HG03469 (cell line): ENCODE results near the gene NSG1.

ENCODE experiments used
- ATAC-seq: cut with Tn5 transposase; IDR thresholded peaks from one replicate; pipeline ENCODE4 v1.9.1; 2021; ENCODE audit warnings: mild to moderate bottlenecking, moderate library complexity, moderate number of reproducible peaks; ENCODE audit not compliant: unreplicated experiment

The NSG1 gene

DNA sequence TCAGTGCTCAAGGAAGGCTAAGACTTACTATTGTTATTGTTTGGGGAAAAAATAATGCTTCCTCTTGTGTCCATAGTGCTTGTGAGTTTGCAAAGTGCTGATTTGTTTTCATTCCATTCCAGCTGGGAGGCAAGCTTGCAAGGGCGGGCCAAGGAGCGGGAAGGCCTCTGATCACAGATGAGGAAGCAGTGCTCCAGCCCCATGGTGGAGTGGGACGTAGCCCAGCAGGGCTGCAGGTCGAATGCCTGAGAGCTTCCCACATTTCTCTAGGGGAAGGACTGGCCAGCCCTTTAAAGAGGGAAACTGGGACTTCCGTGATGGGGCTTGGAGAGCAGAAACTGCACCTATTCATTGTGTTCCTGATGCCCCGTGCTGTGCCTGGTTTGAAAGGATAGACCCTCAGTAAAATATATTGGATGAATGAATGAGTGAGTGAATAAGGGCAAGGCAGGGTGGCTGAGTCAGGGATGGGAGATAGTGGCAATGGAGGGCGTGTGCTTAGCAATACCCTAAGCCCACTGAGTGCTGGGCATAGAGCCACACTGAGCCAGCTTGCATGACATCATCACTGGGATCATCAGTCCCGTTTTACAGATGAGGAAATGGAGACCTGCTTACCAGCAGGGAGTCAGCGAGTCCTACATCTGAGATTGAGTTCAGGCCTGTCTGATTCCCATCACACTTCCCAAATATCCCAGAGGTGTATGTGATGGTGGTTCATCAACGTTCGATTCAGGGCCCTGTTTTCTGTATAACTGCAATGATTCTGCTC lies 17.9 kb upstream of the NSG1 start:
- no peak for ATAC-seq

DNA sequence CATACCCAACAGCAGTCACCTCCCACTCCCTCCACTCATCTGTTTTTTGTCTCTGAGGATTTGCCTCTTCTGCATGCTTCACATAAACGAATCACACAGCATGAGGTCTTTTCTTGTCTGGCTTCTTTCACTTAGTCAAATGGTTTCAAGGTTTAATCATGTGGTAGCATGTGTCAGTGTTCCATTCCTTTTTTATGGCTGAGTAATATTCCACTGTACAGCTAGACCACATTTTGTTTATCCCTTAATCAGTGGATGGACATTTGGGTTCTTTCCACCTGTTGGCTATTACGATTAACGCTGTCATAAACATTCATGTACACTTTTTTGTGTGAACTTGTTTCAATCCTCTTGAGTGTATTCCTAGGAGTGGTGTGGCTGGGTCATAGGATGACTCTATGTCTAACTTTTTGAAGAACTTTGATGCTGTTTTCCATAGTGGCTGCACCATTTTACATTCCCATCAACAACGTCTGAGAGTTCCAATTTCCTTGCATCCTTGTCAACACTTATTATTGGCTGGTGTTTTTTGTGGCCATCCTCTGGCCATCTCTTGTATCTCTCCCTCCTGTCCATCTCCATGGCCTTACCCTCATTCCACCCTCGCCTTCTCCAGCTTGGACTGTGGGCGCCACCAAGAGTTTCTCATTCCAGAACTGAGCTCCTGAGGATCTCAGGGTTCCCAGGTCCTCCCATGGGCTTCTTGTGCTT lies 12.4 kb upstream of the NSG1 start:
- ATAC-seq, result no peak

DNA sequence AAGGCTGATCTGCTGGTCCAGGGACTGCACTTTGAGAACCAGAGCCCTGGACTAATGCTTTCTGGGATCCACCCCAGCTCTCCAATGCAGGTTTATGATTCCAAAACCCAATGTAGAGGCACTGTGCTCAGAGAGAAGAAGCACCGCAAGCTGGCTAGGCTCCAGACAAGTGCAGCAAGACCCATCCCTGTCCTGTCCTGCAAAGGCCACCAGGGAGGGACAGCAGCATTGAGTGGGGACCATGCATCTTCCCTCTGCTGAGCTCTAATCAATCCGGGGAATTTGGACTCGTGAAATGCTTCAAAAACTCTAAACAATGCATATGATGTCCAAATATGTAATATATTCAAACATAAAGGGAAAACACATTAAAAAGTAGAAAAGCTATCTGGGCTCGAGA lies 10.8 kb upstream of the NSG1 start:
- no peak for ATAC-seq

DNA sequence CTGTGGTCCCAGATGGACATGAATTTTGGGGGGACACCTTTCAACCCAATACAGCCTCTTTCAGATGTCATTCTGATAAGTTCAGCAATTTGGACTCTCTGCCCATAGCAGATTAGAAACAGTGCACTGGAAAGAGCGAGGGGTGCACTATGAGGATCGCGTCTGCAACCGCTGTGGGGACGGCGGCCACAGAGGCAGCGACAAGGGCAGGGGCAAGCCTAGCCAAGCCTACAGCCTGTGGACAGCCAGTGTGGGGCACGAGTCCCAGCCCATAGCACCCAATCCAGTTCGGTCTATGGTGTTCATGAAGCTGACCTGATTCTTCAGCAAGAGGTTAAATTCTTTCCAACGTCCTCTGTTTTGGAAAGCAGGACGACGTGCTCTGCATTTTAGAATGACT lies 9.7 kb upstream of the NSG1 start:
- no peak for ATAC-seq

DNA sequence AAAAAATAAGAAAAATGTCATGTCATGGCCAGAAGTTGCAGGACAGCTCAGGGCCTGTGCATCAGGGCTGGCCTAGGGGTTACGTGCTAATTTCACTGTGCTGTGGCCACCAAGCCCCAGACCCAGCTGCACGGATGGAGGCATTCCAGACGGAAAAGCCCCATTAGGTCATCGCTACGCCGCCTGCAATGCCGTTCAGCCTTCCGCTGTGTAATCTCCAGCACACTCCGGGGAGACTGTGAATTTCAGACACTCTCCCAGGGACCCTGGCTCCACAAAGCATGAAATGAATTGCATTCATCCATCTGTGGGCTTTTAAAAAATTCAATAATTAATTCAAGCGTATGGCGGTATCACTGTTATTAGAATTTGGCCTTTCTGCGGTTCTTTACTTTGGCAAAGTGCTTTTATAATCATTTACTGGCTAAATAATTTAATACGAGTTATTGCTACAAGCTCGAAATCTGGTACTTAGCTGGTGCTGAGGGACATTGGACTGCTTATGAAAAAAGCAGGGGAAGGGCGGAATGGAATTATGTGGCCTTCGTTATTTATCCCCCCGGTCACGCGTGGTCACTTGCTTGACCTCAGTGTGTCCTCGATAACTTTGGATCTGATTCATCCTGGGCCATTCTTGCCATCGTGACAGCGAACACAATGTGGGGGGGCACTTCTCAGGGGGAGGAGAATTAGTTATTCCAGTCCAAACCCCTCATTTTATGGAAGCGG lies 9.0 kb upstream of the NSG1 start:
- ATAC-seq, result no peak

DNA sequence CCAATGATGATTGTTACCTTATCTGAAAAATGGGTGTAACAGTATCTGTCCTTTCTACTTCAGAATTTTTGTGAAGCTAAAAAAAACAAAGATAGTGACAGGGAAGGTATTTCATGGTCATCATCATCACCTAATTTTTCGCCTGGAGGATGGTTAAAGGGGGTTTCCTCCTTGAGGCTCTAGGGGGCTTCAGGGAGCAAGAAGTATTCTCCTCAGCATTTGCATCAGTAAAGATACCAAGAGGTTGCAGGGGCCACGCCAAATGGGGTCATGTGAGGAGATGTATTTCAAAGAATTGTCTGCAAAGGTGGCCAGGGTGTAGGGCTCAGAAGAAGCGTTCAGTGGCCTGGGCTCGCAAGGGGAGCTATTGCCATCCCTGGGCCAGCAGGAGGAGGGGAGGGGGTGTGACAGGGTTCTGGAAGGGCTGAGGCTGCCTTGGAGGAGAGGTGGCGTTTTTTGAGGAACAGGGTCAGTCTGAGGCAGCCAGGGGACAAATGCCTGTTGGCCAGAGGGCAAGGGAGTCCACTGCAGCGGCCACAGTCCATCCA lies 7.3 kb upstream of the NSG1 start:
- ATAC-seq, result no peak

DNA sequence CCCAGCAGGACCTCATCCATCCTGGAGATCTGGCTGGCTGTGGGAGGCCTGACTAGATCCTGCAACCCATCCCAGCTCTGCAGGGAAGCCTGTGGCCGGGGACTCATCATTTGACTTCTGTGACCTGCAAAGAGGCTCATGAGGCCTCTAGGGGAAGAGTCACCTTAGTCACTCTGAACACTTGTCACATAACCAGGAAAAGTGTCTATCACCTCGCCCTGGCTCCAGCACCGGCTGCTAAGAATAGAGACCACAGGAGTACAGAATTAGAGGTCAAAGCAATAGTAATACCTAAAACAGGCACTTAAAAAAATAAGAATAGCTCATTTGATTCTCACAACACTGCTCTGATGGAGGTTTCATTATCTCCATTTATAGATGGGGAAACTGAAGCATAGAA lies 3.8 kb upstream of the NSG1 start:
- no peak for ATAC-seq

DNA sequence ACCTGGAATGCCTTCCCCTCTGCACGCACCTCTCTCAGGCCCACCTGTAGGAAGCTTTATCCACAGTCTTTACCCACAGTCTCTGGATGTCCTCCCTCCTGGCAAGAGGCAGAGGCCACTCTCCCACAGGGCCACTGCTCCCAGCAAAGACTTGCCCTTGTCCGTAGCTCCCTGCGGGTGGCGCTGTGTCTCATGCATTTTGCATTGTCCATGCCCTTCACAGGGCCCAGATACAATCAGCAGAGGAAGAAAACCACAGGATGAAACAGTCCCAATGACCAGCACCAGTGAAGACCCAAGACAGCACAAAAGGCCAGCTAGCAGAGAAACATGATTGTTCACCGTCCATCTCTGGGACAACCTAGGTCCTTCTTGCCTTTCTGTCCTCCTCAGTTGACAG lies 2.1 kb upstream of the NSG1 start:
- ATAC-seq, result no peak

DNA sequence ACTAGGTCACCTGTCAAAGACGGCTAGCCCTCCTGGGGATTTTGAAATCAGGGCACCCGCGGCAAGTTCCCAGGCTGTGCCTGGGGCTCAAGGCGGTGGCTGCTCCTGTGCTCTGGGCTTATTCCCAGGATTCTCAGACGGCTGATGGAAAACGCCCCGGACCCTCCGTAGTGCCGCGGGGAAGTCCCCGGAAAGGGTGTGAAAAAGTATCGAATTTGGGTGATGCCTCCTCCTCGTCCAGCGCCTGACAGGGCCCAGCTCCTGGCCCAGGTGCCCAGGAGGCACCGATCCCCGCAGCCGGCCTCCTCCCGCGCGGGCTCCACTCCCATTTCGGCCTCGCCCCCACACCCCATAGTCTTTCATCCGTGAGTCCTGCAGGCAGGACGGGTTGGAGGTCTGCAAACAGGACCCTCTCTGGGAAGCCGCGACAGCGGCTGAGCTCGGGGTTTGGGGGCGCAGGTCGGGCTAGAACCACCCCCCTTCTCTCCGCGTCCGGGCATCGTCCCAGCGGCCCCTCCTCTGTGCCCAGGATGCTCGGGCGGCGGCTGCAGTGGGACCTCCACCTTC lies 1.1 kb upstream of the NSG1 start:
- no peak for ATAC-seq

DNA sequence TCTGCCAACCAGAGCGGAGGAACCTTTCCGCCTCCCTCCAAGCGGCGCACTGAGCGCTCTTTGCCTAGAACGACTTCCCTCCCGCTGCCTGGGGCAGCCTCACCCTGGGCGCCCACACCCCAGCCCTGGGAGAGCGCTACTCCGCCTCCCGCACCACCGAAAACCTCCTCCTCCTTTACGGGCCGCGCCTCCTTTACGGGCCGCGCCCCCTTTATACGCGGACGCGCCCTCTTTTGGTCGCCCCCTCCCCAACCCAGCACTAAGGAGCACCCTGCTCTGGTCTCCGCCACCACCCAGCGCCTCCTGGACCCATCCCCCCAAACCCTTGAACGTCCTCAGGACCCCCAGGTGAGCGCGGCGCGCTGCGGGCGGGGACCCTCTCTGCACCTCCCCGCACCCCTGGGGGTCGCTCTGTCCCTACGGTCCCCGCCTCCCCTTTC lies 586 bp upstream of the NSG1 start:
- no peak for ATAC-seq

DNA sequence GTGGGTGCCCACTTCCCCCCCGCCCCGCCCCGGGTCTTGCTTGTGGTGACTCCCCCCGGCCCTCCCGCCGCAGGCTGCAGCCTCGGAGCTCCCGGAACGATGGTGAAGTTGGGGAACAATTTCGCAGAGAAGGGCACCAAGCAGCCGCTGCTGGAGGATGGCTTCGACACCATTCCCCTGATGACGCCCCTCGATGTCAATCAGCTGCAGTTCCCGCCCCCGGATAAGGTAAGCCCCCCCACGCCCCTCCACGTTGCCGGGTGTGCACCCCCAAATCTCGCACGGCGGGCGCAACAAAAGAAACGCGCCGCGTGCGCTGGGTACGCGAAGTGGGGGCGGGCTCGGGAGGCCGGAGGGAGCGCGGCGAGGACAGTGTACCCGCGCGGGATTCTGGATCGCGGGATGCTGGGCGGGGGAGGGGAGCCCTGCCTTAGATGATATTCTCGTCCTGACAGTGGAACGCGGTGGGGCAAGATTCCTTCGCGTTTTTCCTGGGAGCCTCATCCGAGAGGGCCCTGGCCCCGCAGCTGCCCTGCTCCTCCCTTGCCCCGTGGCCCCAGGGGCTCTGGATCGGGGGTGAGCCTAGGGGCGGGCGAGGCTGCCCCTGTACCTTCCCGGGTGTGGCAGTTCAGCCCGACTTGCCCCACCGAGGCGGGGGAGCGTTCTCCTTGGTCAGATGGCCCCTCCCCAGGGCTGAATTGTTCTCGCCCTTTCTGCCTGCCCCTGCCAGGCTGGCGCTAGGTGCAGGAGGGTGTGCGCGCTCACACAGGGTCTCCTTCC lies 819 bp downstream of the NSG1 start:
- ATAC-seq, result no peak

DNA sequence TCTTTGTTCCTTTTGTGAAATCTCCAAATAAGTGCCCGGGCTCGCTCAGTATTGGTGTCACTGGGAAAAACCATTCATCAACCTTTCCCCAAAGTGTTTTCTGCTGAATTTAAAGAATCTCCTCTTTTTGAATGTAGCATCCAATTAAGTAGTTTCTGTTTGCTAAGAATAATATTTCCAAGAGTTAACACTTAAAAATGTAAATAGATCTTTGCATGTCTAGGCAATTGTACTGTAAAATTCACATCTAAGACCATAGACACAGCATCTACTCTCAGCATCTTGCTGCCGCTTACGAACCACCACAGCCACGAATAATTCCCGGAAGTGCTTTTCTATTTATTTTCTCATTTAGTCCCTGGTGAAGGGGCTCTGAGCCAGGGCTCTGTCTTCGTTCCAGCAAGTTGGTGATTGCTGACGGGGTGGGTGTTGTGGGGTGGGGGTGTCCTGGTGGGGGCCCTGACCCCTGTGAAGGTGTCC lies 1.4 kb downstream of the NSG1 start:
- ATAC-seq, result no peak

DNA sequence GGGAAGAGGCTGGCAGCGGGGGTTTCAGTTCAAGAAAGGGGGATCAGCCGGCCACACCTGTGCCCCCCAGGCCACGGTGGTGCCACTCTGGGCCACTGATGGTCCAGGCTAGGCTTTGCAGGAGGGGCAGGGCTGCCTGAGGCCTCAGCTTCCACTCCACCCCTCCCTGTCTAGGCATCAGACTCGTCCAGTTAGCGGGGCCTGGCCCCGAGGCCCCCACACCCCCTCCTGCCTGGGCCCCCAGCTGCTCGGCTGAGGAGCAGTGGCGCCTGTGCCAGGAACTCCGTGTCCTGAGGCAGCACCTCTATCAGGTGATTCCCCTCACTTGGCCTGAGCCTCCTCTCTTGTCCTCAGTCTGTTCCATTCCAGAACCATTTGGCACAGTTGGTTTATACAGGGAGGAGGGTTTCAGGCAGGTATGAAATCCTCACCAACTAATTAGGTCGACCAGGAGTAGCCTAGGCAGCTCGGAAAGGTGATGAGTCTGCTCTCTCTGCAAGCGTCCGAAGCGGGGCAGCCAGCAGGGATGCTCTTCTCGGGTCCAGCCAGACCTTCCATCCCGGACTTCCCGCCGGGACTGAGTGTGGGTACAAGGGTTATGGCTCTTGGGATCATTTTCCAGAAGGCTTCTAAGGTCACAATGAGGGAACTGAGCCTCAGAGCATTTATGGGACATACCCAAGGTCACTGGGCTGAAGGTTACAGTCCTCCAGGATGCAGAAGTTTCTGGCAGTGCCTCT lies 2.1 kb downstream of the NSG1 start:
- ATAC-seq, result no peak

DNA sequence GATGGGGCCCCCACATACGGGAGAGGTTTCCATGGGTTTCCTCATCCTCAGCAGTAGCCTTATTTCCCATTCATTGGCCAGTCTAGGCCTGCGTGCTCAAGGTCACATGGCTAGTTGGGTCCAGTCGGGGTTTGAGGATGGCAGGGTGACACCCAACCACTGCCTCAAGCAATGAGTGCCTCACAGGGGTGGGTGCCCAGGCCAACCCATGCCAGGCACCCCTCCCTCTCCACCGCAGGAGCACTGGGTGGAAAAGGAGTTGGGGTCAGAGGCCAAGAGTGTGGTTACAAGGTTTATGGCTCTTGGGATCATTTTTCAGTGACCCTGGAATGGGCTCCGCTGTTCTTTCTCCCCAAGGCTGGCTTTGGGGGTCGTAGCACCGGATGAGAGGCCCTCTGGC lies 3.1 kb downstream of the NSG1 start:
- no peak for ATAC-seq

DNA sequence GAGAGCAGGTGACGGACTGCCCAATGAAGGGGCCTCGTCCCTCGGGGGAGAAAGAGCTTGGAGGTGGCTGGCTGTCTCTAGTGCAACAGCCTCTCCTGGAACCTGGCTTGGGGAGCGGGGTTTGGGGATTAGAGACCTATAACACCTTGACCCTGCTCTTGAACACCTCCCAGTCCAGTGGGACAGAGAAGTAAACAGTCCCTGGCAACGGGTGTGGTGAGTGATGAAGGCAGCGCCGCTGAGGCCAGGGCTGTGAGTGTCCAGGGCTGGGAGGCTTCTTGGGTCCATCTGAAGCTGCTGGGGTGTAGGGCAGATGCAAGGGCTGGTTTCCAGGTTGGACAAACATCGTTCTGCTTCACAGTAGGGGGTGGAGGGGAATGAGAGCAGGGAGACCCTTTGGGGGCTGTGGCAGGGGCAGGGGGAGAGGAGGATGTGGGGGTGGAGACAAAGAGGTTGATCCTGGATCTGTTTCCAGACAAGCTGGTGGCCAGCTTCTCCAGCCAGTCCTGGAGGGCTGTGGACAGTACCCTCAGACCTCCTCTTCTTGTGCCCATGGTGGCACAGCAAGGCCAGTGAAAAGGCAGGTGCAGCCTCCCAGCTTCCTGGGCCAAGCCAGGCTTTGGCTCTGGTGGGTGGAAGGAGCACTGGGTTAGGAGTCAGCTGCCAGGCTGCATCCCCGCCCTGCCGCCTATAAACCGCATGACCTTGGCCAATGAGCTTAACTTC lies 3.8 kb downstream of the NSG1 start:
- no peak for ATAC-seq

DNA sequence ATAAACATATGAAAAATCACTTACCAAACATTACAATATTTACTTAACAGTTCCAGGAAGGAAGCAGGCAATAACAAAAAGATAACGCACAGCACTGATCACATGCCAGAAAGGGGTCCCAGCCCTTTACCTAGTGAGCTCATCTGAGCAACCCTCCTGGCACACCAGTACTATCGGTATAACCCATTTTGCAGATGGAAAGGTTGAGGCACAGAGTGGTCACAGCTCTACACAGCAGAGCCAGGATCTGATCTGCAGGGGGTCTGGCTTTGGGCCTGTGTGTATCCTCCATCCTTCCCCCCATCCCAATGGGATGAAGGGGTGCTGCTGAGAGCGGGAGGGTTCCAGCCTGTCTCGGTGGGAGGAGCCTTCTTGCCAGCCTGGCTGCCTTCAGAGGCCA lies 5.0 kb downstream of the NSG1 start:
- ATAC-seq, result no peak

DNA sequence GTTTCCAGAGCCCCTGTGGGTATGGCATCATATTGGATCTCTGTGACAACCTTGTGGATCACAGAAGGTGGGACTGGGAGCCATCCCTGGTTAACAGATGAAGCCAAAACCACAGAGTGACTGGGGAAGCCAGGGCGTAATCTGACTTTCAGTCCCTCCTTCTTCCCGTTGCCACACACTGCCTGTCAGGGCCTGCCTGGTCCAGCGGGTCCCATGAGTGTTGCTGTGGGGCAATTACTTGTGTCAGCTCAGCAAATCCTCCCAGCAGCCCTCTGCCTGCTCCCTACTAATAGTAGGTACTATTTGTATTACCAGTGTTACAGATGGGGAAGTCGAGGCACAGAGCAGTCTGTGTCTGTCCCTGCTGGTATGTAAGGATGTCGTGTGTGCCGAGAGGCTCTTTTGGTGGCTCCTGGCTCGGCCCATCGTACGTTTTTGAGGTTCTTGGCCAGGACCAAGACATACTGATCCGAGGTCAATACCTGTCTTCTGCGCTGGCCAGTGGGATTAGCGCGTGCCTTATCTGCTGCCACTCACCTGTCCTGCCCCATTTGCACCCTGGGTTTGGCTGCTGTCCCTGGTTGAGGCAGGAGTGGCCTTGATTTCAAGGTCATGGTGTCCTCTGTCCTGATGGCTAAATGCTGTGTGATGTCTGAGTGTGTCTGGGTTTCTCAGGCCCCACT lies 5.7 kb downstream of the NSG1 start:
- no peak for ATAC-seq

DNA sequence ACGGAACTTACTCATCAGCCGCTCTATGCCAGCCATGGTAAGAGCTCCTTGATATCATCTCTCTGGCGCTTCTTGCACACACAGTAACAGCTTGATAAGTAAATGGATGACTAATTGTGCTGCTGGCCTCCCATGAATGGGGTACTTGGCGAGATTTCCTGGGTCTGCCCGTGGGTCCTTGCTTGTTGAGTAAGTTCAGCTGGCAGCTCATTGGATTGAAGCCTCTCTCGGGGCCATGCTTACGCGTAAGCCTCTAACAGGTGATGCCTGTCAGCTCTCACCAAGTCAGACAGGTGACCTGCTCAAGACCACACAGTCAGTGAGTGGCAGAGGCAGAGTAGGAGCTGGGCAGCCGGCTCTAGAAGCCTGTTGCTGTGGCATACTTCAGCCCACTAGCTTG lies 7.7 kb downstream of the NSG1 start:
- ATAC-seq, result no peak
